ENCODE results near the gene NSD2. TPM values are rescaled to one million over a fixed set of nuclear protein-coding genes. Genes with fewer than 3 reads are reported as not detected.

Gene NSD2
- total RNA-seq, 2 donors from 2014 or later: 23.8 to 36.3 TPM

GRCh38 chr4:1890979-1891570, 19.9 kb downstream of the NSD2 start:
- Histone ChIP-seq H3K36me3 (no peaks in the 10 kb centered on the region), H3K27me3 (no peaks in the 10 kb centered on the region), H3K4me3 (no peak overlapping the region), H3K4me1 (peaks cover 0 to 8% of the 10 kb centered on the region in 2 donors), H3K27ac (no peak overlapping the region), H3K9me3 (no peaks in the 10 kb centered on the region)
- DNase-seq (ENCODE audit: low spot score): no peak
- TF ChIP-seq, protein P1, sequence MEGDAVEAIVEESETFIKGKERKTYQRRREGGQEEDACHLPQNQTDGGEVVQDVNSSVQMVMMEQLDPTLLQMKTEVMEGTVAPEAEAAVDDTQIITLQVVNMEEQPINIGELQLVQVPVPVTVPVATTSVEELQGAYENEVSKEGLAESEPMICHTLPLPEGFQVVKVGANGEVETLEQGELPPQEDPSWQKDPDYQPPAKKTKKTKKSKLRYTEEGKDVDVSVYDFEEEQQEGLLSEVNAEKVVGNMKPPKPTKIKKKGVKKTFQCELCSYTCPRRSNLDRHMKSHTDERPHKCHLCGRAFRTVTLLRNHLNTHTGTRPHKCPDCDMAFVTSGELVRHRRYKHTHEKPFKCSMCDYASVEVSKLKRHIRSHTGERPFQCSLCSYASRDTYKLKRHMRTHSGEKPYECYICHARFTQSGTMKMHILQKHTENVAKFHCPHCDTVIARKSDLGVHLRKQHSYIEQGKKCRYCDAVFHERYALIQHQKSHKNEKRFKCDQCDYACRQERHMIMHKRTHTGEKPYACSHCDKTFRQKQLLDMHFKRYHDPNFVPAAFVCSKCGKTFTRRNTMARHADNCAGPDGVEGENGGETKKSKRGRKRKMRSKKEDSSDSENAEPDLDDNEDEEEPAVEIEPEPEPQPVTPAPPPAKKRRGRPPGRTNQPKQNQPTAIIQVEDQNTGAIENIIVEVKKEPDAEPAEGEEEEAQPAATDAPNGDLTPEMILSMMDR (IDR thresholded peaks at IDR 0.05): no peak

DNA sequence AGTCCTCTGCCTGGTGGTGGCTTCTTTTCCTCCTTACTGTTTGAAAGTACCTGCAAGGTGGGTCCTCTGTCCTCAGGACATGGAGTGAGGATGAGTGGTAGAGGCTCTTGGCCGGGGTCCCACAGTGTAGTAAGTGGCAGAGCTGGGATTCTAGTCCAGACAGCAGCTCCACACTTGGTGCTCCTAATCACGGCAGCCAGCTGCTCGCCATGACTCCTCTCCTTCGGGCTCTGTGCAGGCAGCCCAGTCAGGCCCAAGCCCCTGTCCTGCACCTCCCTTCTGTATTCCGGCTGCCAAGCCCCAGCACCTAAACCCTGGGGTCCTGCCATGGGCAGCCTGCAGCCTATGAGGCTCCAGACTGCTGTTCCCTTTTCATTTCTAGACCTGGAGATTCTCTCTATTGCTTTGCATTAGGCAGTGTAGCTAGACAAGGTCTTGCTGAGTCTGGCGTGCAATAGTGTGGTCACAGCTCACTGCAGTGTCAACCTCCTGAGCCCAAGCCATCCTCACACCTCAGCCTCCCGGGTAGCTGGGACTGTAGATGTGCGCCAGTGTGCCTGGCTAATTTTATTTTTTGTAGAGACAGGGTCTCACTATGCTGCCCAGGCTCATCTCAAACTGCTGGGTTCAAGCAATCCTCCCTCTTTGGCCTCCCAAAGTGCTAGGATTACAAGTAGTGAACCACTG, 24.9 kb downstream of the NSD2 start:
- peaks cover 0 to 6% of the 10 kb centered on the region in 2 donors for H3K4me1 ChIP-seq
- no peaks in the 10 kb centered on the region for H3K27me3 ChIP-seq
- no peaks in the 10 kb centered on the region for H3K9me3 ChIP-seq
- H3K4me3 ChIP-seq: no peak overlapping the region
- TF ChIP-seq, protein P1 (IDR thresholded peaks at IDR 0.05): no peak
- H3K27ac ChIP-seq: no peak overlapping the region
- H3K36me3 ChIP-seq: peaks cover 8% of the 10 kb centered on the region
- DNase-seq (ENCODE audit: low spot score): no peak

GRCh38 chr4:1896658-1896991, 25.4 kb downstream of the NSD2 start:
- Histone ChIP-seq H3K4me3 (no peak overlapping the region), H3K27me3 (no peaks in the 10 kb centered on the region), H3K27ac (no peak overlapping the region), H3K9me3 (no peaks in the 10 kb centered on the region), H3K4me1 (peaks cover 0 to 6% of the 10 kb centered on the region in 2 donors), H3K36me3 (peaks cover 13% of the 10 kb centered on the region)
- TF ChIP-seq, protein P1 (IDR thresholded peaks at IDR 0.05): no peak
- DNase-seq (ENCODE audit: low spot score): no peak

GRCh38 chr4:1898007-1898406, 26.8 kb downstream of the NSD2 start:
- DNase-seq (ENCODE audit: low spot score): no peak
- H3K27ac ChIP-seq: no peak overlapping the region
- TF ChIP-seq, protein P1 (IDR thresholded peaks at IDR 0.05): no peak

GRCh38 chr4:1898681-1899080, 27.5 kb downstream of the NSD2 start:
- Histone ChIP-seq H3K4me3 (no peak overlapping the region), H3K36me3 (peaks cover 15% of the 10 kb centered on the region), H3K27ac (no peak overlapping the region), H3K27me3 (no peaks in the 10 kb centered on the region), H3K4me1 (peaks cover 0 to 6% of the 10 kb centered on the region in 2 donors), H3K9me3 (no peaks in the 10 kb centered on the region)
- no peak for DNase-seq (ENCODE audit: low spot score)
- TF ChIP-seq, protein P1 (IDR thresholded peaks at IDR 0.05): no peak

More at GRCh38 chr4:1898007-1898406, 26.8 kb downstream of the NSD2 start:
- peaks cover 0 to 6% of the 10 kb centered on the region in 2 donors for H3K4me1 ChIP-seq
- peaks cover 15% of the 10 kb centered on the region for H3K36me3 ChIP-seq
- no peak overlapping the region for H3K4me3 ChIP-seq
- H3K27me3 ChIP-seq: no peaks in the 10 kb centered on the region
- H3K9me3 ChIP-seq: no peaks in the 10 kb centered on the region

All from right atrium auricular region (tissue), 2 donors.